ENCODE measurements around the gene ID3.

ID3 gene

GRCh38 chr1:23556635-23557470 lies 2.4 kb downstream of the ID3 start (continued):
- TF ChIP-seq ZNF639 (tag by site-specific recombination; IDR thresholded peaks at IDR 0.05) (peak; percentile 65; the same call in 1 of the 2 replicates), ZNF501 (tag by site-specific recombination; IDR thresholded peaks at IDR 0.05) (no peak), ZFP3 (tag by site-specific recombination; IDR thresholded peaks at IDR 0.05; ENCODE audit: low read depth) (no peak), ZNF211 (tag by site-specific recombination; IDR thresholded peaks at IDR 0.05; ENCODE audit: low read depth) (no peak), ZBTB49 (tag by site-specific recombination; IDR thresholded peaks at IDR 0.05; ENCODE audit: low read depth) (no peak), ZNF692 (tag by site-specific recombination; IDR thresholded peaks at IDR 0.05) (no peak), PATZ1 (tag by site-specific recombination; IDR thresholded peaks at IDR 0.05) (peak; percentile 62), ZNF623 (tag by site-specific recombination; IDR thresholded peaks at IDR 0.05) (no peak), ZNF423 (tag by site-specific recombination; IDR thresholded peaks at IDR 0.05) (no peak), ZNF747 (tag by site-specific recombination; IDR thresholded peaks at IDR 0.05) (no peak), ZBTB8A (tag by site-specific recombination; IDR thresholded peaks at IDR 0.05) (no peak), TRIM28 (IDR thresholded peaks at IDR 0.05; ENCODE audit: borderline replicate concordance, low read length) (no peak), PRDM6 (tag by site-specific recombination; IDR thresholded peaks at IDR 0.05) (no peak), ZNF776 (tag by site-specific recombination; IDR thresholded peaks at IDR 0.05; ENCODE audit: borderline replicate concordance) (no peak), ZNF416 (tag by site-specific recombination; IDR thresholded peaks at IDR 0.05) (no peak), YY2 (tag by site-specific recombination; IDR thresholded peaks at IDR 0.05) (no peak), ZNF449 (tag by site-specific recombination; IDR thresholded peaks at IDR 0.05) (no peak), ZNF521 (tag by site-specific recombination; IDR thresholded peaks at IDR 0.05) (no peak), KLF1 (tag by site-specific recombination; IDR thresholded peaks at IDR 0.05) (no peak), FEZF1 (tag by site-specific recombination; IDR thresholded peaks at IDR 0.05) (no peak), ZNF544 (tag by site-specific recombination; IDR thresholded peaks at IDR 0.05) (no peak), ZFP37 (tag by site-specific recombination; IDR thresholded peaks at IDR 0.05) (peak; percentile 28; the same call in 1 of the 2 replicates)
- TF ChIP-seq, protein P1, sequence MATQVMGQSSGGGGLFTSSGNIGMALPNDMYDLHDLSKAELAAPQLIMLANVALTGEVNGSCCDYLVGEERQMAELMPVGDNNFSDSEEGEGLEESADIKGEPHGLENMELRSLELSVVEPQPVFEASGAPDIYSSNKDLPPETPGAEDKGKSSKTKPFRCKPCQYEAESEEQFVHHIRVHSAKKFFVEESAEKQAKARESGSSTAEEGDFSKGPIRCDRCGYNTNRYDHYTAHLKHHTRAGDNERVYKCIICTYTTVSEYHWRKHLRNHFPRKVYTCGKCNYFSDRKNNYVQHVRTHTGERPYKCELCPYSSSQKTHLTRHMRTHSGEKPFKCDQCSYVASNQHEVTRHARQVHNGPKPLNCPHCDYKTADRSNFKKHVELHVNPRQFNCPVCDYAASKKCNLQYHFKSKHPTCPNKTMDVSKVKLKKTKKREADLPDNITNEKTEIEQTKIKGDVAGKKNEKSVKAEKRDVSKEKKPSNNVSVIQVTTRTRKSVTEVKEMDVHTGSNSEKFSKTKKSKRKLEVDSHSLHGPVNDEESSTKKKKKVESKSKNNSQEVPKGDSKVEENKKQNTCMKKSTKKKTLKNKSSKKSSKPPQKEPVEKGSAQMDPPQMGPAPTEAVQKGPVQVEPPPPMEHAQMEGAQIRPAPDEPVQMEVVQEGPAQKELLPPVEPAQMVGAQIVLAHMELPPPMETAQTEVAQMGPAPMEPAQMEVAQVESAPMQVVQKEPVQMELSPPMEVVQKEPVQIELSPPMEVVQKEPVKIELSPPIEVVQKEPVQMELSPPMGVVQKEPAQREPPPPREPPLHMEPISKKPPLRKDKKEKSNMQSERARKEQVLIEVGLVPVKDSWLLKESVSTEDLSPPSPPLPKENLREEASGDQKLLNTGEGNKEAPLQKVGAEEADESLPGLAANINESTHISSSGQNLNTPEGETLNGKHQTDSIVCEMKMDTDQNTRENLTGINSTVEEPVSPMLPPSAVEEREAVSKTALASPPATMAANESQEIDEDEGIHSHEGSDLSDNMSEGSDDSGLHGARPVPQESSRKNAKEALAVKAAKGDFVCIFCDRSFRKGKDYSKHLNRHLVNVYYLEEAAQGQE (tag by site-specific recombination; IDR thresholded peaks at IDR 0.05): no peak

Measured in HEK293 (cell line).